ENCODE results near the gene PRPF6. TPM values are rescaled to one million over a fixed set of nuclear protein-coding genes. Genes with fewer than 3 reads are reported as not detected.

Gene PRPF6
- total RNA-seq, 1 donor from 2014 or later = 51.9 TPM

- TF ChIP-seq CTCF (IDR thresholded peaks at IDR 0.05) (no peak), EZH2phosphoT487 (IDR thresholded peaks at IDR 0.05) (no peak), EZH2 (IDR thresholded peaks at IDR 0.05) (no peak)
- Histone ChIP-seq H2AFZ (replicated peaks) (no peak overlapping the region), H3K4me3 (no peak overlapping the region), H3K4me2 (no peak overlapping the region), H3K79me2 (ENCODE audit: low read depth) (peaks cover 78% of the 10 kb centered on the region), H3K9me3 (ENCODE audit: low read depth) (no peaks in the 10 kb centered on the region), H4K20me1 (ENCODE audit: low read depth) (peaks cover 84% of the 10 kb centered on the region), H3K4me1 (peaks cover 19% of the 10 kb centered on the region), H3K27ac (no peak overlapping the region), H3K9ac (no peak overlapping the region), H3F3A (ENCODE audit: low read depth) (peaks cover 28% of the 10 kb centered on the region), H3K27me3 (no peaks in the 10 kb centered on the region), H3K36me3 (no peaks in the 10 kb centered on the region)
- no peak overlapping the region for H3K27ac Mint-ChIP-seq
- H3K4me1 Mint-ChIP-seq = peaks cover 35% of the 10 kb centered on the region
- no peak overlapping the region for H3K4me3 Mint-ChIP-seq
- DNase-seq (ENCODE audit: low spot score) = no peak
- H3K36me3 Mint-ChIP-seq = peaks cover 3% of the 10 kb centered on the region
- H3K9me3 Mint-ChIP-seq = no peaks in the 10 kb centered on the region
- H3K27me3 Mint-ChIP-seq (ENCODE audit: insufficient read depth, low read depth) = peaks cover 9% of the 10 kb centered on the region
These were observed 28.8 kb upstream of the PRPF6 start for GRCh38 chr20:63952210-63952535.

GRCh38 chr20:63952769-63953168 is 28.2 kb upstream of the PRPF6 start:
- no peak overlapping the region for H3K4me3 Mint-ChIP-seq
- Histone ChIP-seq H3K9ac (no peak overlapping the region), H3K4me1 (peaks cover 25% of the 10 kb centered on the region), H3K36me3 (no peaks in the 10 kb centered on the region), H3K79me2 (ENCODE audit: low read depth) (peaks cover 73% of the 10 kb centered on the region), H3K27me3 (no peaks in the 10 kb centered on the region), H3K9me3 (ENCODE audit: low read depth) (no peaks in the 10 kb centered on the region), H3K27ac (no peak overlapping the region), H3F3A (ENCODE audit: low read depth) (peaks cover 34% of the 10 kb centered on the region), H2AFZ (replicated peaks) (no peak overlapping the region), H3K4me2 (no peak overlapping the region), H3K4me3 (no peak overlapping the region), H4K20me1 (ENCODE audit: low read depth) (peaks cover 78% of the 10 kb centered on the region)
- no peaks in the 10 kb centered on the region for H3K9me3 Mint-ChIP-seq
- TF ChIP-seq EZH2 (IDR thresholded peaks at IDR 0.05) = no peak
- TF ChIP-seq CTCF (IDR thresholded peaks at IDR 0.05) = no peak
- no peak for DNase-seq (ENCODE audit: low spot score)
- no peak overlapping the region for H3K27ac Mint-ChIP-seq
- peaks cover 9% of the 10 kb centered on the region for H3K27me3 Mint-ChIP-seq (ENCODE audit: insufficient read depth, low read depth)
- H3K36me3 Mint-ChIP-seq = peaks cover 3% of the 10 kb centered on the region
- H3K4me1 Mint-ChIP-seq = peaks cover 35% of the 10 kb centered on the region

DNA sequence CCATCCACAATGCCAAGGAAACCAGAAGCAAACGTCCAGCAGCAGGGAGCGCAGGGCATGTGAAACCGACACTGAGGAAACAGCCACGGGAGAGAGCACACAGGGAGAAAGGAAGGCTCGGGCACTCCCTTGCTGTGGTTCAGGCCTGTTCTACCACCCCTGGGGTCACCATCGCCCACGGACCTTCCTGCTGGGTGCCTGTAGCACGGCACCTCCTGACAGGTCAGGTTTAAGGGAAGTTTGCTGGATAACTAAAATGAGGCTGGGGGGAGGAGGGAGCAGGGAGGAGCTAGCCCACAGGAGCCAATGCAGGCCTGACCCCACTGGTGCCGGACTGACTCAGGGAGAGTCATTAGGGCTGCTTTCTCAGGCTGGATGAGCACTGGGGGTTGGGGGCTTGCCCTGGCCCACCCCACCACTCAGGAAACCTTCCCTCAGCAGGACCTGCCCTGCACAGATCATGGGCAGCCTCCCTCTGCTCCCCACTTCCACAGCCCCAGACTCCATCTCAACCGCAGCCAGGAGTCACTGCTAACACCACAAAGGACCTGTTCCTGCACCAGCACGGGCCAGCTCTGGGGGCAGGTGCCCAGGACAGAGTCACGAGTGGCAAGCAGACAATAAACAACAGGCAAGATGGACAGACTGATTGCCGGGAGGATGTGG is 27.0 kb upstream of the PRPF6 start:
- H3K4me3 Mint-ChIP-seq = peak overlapping the region; percentile 87
- H3K27ac Mint-ChIP-seq = no peak overlapping the region
- H3K9me3 Mint-ChIP-seq = no peaks in the 10 kb centered on the region
- H3K27me3 Mint-ChIP-seq (ENCODE audit: insufficient read depth, low read depth) = peaks cover 5% of the 10 kb centered on the region
- peaks cover 3% of the 10 kb centered on the region for H3K36me3 Mint-ChIP-seq
- peaks cover 30% of the 10 kb centered on the region for H3K4me1 ChIP-seq
- H3K9ac ChIP-seq = no peak overlapping the region
- H3K27me3 ChIP-seq = no peaks in the 10 kb centered on the region
- H3F3A ChIP-seq (ENCODE audit: low read depth) = peaks cover 41% of the 10 kb centered on the region
- H3K36me3 ChIP-seq = no peaks in the 10 kb centered on the region
- no peak for TF ChIP-seq EZH2phosphoT487 (IDR thresholded peaks at IDR 0.05)
- DNase-seq (ENCODE audit: low spot score) = no peak
- peaks cover 32% of the 10 kb centered on the region for H3K4me1 Mint-ChIP-seq
- H3K79me2 ChIP-seq (ENCODE audit: low read depth) = peaks cover 68% of the 10 kb centered on the region
- H3K4me3 ChIP-seq = no peak overlapping the region
- no peaks in the 10 kb centered on the region for H3K9me3 ChIP-seq (ENCODE audit: low read depth)
- no peak overlapping the region for H3K4me2 ChIP-seq
- H4K20me1 ChIP-seq (ENCODE audit: low read depth) = peaks cover 75% of the 10 kb centered on the region
- H3K27ac ChIP-seq = no peak overlapping the region
- H2AFZ ChIP-seq (replicated peaks) = no peak overlapping the region

GRCh38 chr20:63955281-63955826 is 25.6 kb upstream of the PRPF6 start:
- Mint-ChIP-seq H3K36me3 (peaks cover 5% of the 10 kb centered on the region), H3K27ac (no peak overlapping the region), H3K27me3 (ENCODE audit: insufficient read depth, low read depth) (peaks cover 2% of the 10 kb centered on the region), H3K4me3 (peak overlapping the region; percentile 87), H3K4me1 (peaks cover 25% of the 10 kb centered on the region), H3K9me3 (no peaks in the 10 kb centered on the region)
- Histone ChIP-seq H3K36me3 (no peaks in the 10 kb centered on the region), H2AFZ (replicated peaks) (peak overlapping the region; percentile 96), H3K9ac (peak overlapping the region; percentile 93), H3K4me1 (peaks cover 24% of the 10 kb centered on the region), H3K4me3 (peak overlapping the region; percentile 100), H3K4me2 (peak overlapping the region; percentile 100), H3K79me2 (ENCODE audit: low read depth) (peaks cover 58% of the 10 kb centered on the region), H3K27me3 (no peaks in the 10 kb centered on the region), H3F3A (ENCODE audit: low read depth) (peaks cover 31% of the 10 kb centered on the region), H3K27ac (no peak overlapping the region), H4K20me1 (ENCODE audit: low read depth) (peaks cover 67% of the 10 kb centered on the region), H3K9me3 (ENCODE audit: low read depth) (no peaks in the 10 kb centered on the region)
- TF ChIP-seq CTCF (IDR thresholded peaks at IDR 0.05) (peak; percentile 54), EZH2 (IDR thresholded peaks at IDR 0.05) (no peak)
- peak; percentile 70 for DNase-seq (ENCODE audit: low spot score)
